ENCODE measurements around the gene IP6K3. TPM values are rescaled to one million over a fixed set of nuclear protein-coding genes. Genes with fewer than 3 reads are reported as not detected.
A peak's percentile ranks its signal among the peaks of the same experiment; 100 is the strongest.

The IP6K3 gene
- total RNA-seq, 2 donors from 2014 or later: 17.3 to 29.9 TPM

DNA sequence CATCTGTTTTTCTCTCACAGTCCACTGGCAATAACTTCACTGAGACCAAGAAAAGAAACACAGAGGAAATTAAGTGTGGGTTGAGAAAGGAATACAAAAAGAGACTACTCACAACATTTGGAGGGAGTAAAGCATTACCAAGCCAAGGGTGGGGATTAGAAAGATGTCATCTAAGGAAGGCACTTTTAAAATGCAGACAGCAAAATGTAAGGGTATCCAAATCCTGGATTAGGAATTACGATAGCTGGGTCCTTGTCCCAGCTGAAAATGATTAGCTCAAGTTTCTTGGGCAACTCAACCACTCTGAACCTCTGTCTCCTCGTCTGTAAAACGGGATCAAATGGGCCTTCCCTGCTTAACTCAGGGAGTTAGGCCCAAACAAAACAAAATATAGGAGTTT lies 40.0 kb upstream of the IP6K3 start:
- DNase-seq (ENCODE audit: low spot score): no peak
- Histone ChIP-seq H3K27ac (peak overlapping the region; percentile 98), H3K4me1 (peaks cover 0 to 49% of the 10 kb centered on the region in 2 donors), H3K9me3 (no peaks in the 10 kb centered on the region), H3K4me3 (no peak overlapping the region), H3K36me3 (peaks cover 36% of the 10 kb centered on the region), H3K27me3 (no peaks in the 10 kb centered on the region)
- TF ChIP-seq, protein P1, sequence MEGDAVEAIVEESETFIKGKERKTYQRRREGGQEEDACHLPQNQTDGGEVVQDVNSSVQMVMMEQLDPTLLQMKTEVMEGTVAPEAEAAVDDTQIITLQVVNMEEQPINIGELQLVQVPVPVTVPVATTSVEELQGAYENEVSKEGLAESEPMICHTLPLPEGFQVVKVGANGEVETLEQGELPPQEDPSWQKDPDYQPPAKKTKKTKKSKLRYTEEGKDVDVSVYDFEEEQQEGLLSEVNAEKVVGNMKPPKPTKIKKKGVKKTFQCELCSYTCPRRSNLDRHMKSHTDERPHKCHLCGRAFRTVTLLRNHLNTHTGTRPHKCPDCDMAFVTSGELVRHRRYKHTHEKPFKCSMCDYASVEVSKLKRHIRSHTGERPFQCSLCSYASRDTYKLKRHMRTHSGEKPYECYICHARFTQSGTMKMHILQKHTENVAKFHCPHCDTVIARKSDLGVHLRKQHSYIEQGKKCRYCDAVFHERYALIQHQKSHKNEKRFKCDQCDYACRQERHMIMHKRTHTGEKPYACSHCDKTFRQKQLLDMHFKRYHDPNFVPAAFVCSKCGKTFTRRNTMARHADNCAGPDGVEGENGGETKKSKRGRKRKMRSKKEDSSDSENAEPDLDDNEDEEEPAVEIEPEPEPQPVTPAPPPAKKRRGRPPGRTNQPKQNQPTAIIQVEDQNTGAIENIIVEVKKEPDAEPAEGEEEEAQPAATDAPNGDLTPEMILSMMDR (IDR thresholded peaks at IDR 0.05): no peak

DNA sequence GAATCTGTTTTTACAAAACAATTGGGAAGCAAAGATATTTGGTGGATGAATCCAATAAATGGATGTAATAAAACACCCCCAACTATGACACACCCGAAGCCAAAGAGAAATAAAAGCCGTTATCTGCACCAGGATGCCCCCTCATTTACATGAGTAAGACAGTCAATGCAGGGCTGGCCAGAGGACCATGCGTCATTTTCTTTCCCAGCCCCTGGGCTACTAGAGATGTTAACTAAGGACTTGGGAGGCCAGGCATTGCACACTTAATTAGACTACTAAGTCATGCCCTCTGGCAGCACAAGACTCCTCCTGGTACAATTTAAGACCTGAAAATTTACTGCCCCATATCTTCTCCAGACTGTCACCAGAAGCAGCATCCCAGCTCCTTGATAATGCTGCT lies 39.1 kb upstream of the IP6K3 start:
- peak overlapping the region; percentile 10 to 98 for H3K27ac ChIP-seq
- H3K4me1 ChIP-seq: peaks cover 0 to 59% of the 10 kb centered on the region in 2 donors
- no peak overlapping the region for H3K4me3 ChIP-seq
- H3K27me3 ChIP-seq: no peaks in the 10 kb centered on the region
- H3K36me3 ChIP-seq: peaks cover 41% of the 10 kb centered on the region
- no peak for DNase-seq (ENCODE audit: low spot score)
- no peaks in the 10 kb centered on the region for H3K9me3 ChIP-seq
- TF ChIP-seq, protein P1 (IDR thresholded peaks at IDR 0.05): no peak

DNA sequence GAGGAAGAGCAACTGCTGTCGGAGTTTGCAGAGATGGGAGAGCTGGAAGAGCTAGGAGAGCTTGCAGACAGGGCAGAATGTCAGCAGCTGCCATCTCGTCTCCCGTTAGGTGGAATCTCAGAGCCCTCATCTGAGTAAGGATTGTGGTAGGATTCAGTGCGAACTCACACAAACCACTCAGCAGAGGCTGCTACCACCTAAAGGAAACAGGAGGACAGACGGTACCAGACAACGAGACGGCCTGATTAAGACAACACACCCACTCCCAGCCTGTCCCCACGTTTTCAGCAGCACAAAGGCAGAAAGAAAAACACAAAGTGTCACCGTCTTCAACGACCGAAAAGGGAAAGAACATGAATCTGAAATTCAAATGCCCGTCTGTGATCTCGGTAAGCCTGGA lies 38.1 kb upstream of the IP6K3 start:
- Histone ChIP-seq H3K4me1 (peaks cover 0 to 64% of the 10 kb centered on the region in 2 donors), H3K36me3 (peaks cover 51% of the 10 kb centered on the region), H3K9me3 (no peaks in the 10 kb centered on the region), H3K27ac (peak overlapping the region in 1 of 2 donors; percentile 10), H3K4me3 (no peak overlapping the region), H3K27me3 (no peaks in the 10 kb centered on the region)
- DNase-seq (ENCODE audit: low spot score): no peak
- TF ChIP-seq, protein P1 (IDR thresholded peaks at IDR 0.05): no peak

DNA sequence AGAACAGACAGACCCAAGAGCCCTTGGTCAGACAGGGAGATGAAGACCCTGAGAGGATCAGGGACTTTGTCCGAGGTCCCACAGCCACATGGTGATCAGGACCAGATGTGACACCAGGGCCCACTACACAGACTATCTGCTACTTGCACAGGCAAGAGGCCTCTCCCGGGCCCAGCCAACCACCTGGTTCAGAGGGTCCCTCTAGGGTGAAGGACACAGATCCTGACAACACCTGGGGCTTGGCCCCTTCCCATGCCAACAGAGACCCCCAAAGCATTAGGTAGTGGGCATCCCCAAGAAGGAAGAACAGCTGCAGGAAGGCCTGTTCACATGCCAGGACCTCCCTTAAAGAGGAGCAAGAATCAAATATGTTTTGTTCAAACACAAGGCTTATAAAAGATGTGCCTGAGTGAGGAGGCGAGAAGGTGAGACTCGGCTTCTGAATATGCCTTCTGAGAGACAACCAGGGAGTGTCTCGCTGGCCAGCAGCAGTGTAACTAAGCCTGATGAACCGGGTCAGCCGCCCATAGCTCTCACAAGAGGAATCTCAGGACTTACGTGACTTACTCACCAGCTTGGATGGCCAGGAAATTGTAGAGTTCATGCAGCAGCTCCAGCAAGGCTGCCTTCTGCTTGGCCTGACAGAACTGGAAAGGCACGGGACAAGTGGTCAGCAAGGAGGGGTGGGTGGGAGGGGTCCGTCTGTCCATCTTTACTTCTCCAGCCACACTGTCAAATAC lies 37.2 kb upstream of the IP6K3 start:
- H3K9me3 ChIP-seq: no peaks in the 10 kb centered on the region
- TF ChIP-seq, protein P1 (IDR thresholded peaks at IDR 0.05): no peak
- H3K36me3 ChIP-seq: peaks cover 59% of the 10 kb centered on the region
- H3K4me3 ChIP-seq: no peak overlapping the region
- H3K27me3 ChIP-seq: no peaks in the 10 kb centered on the region
- no peak overlapping the region for H3K27ac ChIP-seq
- peaks cover 0 to 58% of the 10 kb centered on the region in 2 donors for H3K4me1 ChIP-seq
- DNase-seq (ENCODE audit: low spot score): no peak

DNA sequence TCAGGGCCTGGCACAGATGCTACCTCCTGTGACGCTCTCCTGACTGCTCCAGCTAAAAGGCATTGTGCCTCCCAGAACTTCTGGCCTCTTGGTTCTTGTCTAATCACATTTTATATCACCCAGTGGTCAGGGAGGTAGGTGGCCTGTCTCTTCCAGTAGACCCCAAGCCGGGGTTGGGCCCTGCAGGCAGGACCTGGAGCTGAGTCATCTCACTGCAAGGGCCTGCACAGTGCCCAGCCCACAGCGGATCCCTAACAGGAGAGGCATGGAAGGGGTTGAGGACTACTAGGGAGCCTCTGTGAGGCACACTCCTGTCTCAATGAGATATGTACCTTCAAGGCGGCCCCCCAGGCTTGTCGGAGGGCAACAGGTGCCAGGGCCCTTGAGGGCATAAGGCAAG lies 35.9 kb upstream of the IP6K3 start:
- no peak for DNase-seq (ENCODE audit: low spot score)
- Histone ChIP-seq H3K27ac (no peak overlapping the region), H3K4me1 (peaks cover 0 to 54% of the 10 kb centered on the region in 2 donors)

More for the DNA sequence above, 35.9 kb upstream of the IP6K3 start:
- no peaks in the 10 kb centered on the region for H3K9me3 ChIP-seq
- H3K27me3 ChIP-seq: no peaks in the 10 kb centered on the region
- no peak overlapping the region for H3K4me3 ChIP-seq
- H3K36me3 ChIP-seq: peaks cover 73% of the 10 kb centered on the region
- TF ChIP-seq, protein P1 (IDR thresholded peaks at IDR 0.05): no peak

Measured in right atrium auricular region (tissue), 2 donors.